GM10248 (cell line): ENCODE results near the gene GSTM3.

Source experiments
- CTCF ChIA-PET: fragments of 300-600 bp; sonication (Branson Sonifier 250); formaldehyde crosslinking; extraction: SDS; loops from one replicate; lab custom pipeline; 2021; ENCODE audit warnings: antibody characterized with exemption; lab: Yijun Ruan, JAX
- POLR2A ChIA-PET: fragments of 350-650 bp; sonication (Branson Sonifier 250); formaldehyde crosslinking; extraction: SDS; loops from one replicate; lab custom pipeline; 2020; ENCODE audit warnings: antibody characterized with exemption; lab: Yijun Ruan, JAX
- DNase-seq: peaks from one replicate; pipeline ENCODE4 v3.0.0; 2012; ENCODE audit errors: extremely low spot score
- CTCF ChIP-seq: IDR thresholded peaks from 2 replicates; pipeline ENCODE4 v1.5.1; 2012; ENCODE audit warnings: mild to moderate bottlenecking, low read depth; ENCODE audit errors: extremely low read depth, missing control alignments, control extremely low read depth

GSTM3 gene

GRCh38 chr1:109772658-109773202 is 31.9 kb upstream of the GSTM3 start:
- no peak for DNase-seq
- TF ChIP-seq CTCF = no peak
- POLR2A ChIA-PET = no interaction called here
- CTCF ChIA-PET = interaction anchor here (0.7 to 15.3 kb wide), 20 partner anchors 8 to 257 kb away, joined by 3 to 737 read pairs (median 5); partner anchors contain the start of genes AHCYL1 and EPS8L3

GRCh38 chr1:109771712-109772657 is 31.1 kb upstream of the GSTM3 start:
- TF ChIP-seq CTCF = no peak
- DNase-seq = no peak
- ChIA-PET POLR2A (no interaction called here), CTCF (interaction anchor here (1.1 to 15.3 kb wide), 15 partner anchors 15 to 240 kb away, joined by 3 to 737 read pairs (median 5); partner anchors contain the start of gene AHCYL1)

GRCh38 chr1:109770331-109771095 is 29.7 kb upstream of the GSTM3 start:
- POLR2A ChIA-PET = no interaction called here

GRCh38 chr1:109769330-109770078 is 28.7 kb upstream of the GSTM3 start:
- CTCF ChIA-PET = interaction anchor here (1.6 to 15.3 kb wide), 4 partner anchors 19 to 211 kb away, joined by 4 to 737 read pairs (median 270); partner anchors contain the start of gene AHCYL1
- POLR2A ChIA-PET = no interaction called here
- TF ChIP-seq CTCF = no peak
- no peak for DNase-seq

More at GRCh38 chr1:109770331-109771095, 29.7 kb upstream of the GSTM3 start:
- DNase-seq = no peak
- no peak for TF ChIP-seq CTCF
- CTCF ChIA-PET = interaction anchor here (1.6 to 15.3 kb wide), 5 partner anchors 18 to 238 kb away, joined by 4 to 737 read pairs (median 169); partner anchors contain the start of gene AHCYL1

- ChIA-PET POLR2A (no interaction called here), CTCF (interaction anchor here (11.6 to 15.3 kb wide), 3 partner anchors 20 to 212 kb away, joined by 169 to 737 read pairs (median 370); partner anchors contain the start of gene AHCYL1)
- no peak for TF ChIP-seq CTCF
- no peak for DNase-seq
These were observed 28.0 kb upstream of the GSTM3 start for GRCh38 chr1:109768820-109769219.
